Choroid plexus epithelial cell (primary cell): ENCODE data around the gene GALNT13.

ENCODE experiments used
- DNase-seq: peaks from one replicate; pipeline ENCODE4 v3.0.0-alpha.2; 2010; ENCODE audit warnings: low read depth
- H3K4me3 ChIP-seq: 2 replicates; pipeline ENCODE4 v1.5.1; 2011; ENCODE audit warnings: low read depth, mild to moderate bottlenecking, control low read depth, low read length, moderate library complexity
- TF ChIP-seq, protein P1 (sequence below): conservative IDR thresholded peaks from 2 replicates; pipeline ENCODE4 v1.5.1; 2011; ENCODE audit warnings: low read depth, mild to moderate bottlenecking, control low read depth, inconsistent platforms, low read length, moderate library complexity

Gene GALNT13

DNA sequence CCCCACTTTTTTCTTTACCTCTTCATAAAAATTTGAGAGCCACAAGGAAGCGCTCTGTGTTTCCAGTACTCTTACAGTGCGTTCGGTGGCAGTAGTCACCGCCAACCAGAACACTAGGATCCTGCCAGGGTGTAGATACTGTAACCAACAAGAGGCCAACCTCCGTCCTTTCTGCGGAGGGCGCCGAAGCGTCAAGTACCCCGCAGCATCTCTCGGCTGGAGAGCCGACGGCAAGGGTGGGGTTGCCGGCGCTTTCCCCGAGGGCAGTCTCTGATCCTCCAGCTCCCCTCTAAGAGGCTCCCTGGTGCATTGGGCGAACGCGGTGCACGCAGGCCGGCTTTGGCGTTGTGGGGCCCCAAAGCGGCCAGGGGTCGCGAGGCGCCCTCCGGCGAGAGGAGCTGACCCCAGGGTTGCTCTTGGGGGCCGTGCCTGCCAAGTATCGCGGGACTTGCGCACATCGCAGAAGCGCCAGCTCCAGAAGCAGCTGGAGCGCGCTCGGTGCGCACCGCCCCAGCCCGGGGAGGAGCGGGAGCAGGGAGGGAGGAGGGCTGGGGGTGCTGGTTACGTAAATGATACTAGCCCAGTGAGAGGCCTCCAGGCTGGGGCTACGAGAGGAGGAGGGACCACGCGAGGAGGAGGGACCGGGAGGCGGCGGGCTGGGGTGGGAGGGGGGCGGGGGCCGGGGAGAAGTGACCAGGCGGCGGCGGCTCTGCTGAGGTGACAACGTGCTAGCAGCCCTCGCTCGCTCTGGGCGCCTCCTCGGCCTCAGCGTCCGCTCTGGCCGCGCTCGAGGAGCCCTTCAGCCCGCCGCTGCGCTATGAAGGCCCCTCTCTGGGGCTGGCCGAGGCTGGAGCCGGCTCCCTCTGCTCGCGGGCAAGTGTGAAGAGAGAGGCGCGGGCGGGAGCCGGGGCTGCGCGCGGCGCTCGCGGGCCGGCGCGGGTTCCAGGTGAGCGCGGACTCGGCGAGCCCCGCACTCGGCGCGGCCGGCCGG is at the start of gene GALNT13:
Gene GALNT13 (plus strand): TSS at position 692 of the 991 bp plus-strand sequence.
- TF ChIP-seq, protein P1, sequence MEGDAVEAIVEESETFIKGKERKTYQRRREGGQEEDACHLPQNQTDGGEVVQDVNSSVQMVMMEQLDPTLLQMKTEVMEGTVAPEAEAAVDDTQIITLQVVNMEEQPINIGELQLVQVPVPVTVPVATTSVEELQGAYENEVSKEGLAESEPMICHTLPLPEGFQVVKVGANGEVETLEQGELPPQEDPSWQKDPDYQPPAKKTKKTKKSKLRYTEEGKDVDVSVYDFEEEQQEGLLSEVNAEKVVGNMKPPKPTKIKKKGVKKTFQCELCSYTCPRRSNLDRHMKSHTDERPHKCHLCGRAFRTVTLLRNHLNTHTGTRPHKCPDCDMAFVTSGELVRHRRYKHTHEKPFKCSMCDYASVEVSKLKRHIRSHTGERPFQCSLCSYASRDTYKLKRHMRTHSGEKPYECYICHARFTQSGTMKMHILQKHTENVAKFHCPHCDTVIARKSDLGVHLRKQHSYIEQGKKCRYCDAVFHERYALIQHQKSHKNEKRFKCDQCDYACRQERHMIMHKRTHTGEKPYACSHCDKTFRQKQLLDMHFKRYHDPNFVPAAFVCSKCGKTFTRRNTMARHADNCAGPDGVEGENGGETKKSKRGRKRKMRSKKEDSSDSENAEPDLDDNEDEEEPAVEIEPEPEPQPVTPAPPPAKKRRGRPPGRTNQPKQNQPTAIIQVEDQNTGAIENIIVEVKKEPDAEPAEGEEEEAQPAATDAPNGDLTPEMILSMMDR, result no peak
- DNase-seq, result peak; percentile 1
- no peak within 1 kb of the TSS for H3K4me3 ChIP-seq

DNA sequence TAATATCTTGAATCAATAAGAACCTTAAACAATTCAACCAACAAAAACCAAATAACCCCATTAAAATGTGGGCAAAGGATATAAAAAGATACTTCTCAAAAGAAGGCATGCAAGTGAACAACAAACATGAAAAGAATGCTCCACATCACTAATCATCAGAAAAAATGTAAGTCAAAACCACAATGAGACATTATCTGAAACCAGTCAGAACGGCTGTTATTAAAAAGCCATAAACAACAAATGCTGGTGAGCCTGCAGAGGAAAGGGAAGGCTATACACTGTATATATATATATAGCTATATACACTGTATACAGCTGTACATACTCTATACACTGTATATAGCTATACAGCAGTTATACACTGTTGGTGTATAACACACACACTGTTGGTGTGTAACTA is 47.8 kb upstream of the GALNT13 start:
- TF ChIP-seq, protein P1, result no peak
- no peak overlapping the region for H3K4me3 ChIP-seq
- DNase-seq, result no peak

GRCh38 chr2:153828335-153828734 is 43.4 kb upstream of the GALNT13 start:
- DNase-seq, result no peak
- no peak overlapping the region for H3K4me3 ChIP-seq
- TF ChIP-seq, protein P1, result no peak

DNA sequence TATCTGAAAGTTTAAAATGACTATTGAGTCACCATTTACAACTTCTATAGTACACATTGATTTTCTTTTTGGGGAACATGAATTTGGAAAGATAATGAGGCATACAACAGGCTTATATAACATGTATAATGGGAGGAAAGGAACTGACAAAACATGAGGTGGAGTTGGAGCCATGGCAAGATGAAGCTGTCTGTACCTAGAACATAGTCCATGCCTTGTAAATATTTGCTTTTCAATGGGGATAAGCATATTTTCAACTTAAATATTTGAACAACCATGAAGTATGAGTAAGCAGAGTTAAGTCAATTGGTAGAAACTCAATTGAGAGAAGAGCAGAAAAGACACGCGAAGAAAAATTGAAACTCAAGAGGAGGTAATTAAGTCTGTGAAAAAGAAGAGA is 37.1 kb upstream of the GALNT13 start:
- H3K4me3 ChIP-seq, result no peak overlapping the region
- DNase-seq, result no peak
- TF ChIP-seq, protein P1, result no peak

GRCh38 chr2:153858250-153858649 is 13.5 kb upstream of the GALNT13 start:
- no peak for DNase-seq
- TF ChIP-seq, protein P1, result no peak
- no peak overlapping the region for H3K4me3 ChIP-seq

GRCh38 chr2:153864022-153864421 is 7.7 kb upstream of the GALNT13 start:
- no peak overlapping the region for H3K4me3 ChIP-seq
- TF ChIP-seq, protein P1, result no peak
- no peak for DNase-seq
